ENCODE results near the gene CDC42.

Gene CDC42

DNA sequence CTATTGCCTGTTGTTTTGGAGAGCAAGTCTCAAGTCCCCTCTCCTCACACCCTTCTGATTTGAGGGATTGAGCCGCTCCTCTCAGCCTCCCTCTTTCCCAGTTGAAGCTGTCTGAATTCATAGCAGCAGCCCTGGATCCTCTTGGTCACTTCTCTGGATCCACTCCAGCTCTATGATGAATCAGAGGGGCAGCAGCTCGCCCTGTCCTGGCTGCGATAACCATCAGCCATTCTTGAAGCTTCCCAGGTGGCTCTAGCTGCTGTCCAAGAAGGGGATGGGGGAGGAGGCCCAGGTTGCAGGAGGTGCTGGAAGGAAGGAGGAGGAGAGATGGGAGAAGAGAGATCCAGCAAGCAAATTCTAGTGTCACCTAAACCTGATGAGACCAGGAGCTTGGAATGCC is 59.1 kb downstream of the CDC42 start:
- DNase-seq, result no peak

DNA sequence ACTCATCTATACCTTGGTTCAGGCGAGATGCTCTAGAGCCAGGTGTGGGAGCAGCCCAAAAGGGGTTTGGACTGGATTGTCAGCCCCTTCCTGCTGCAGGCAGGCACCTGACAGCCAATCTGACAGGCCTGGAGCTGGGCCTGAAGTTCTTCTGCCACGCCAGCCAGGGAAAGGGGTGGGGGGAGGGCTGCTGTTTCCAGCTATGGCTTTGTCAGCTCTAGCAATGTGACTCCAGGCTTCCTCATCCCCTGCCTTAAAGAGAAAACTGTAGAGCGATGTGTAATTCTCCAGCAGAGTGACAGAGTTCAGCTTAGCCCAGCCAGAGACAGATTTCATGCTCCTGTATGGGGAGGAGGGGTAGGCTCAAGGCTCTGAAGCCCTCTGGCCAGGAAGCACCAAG is 60.0 kb downstream of the CDC42 start:
- no peak for DNase-seq

DNA sequence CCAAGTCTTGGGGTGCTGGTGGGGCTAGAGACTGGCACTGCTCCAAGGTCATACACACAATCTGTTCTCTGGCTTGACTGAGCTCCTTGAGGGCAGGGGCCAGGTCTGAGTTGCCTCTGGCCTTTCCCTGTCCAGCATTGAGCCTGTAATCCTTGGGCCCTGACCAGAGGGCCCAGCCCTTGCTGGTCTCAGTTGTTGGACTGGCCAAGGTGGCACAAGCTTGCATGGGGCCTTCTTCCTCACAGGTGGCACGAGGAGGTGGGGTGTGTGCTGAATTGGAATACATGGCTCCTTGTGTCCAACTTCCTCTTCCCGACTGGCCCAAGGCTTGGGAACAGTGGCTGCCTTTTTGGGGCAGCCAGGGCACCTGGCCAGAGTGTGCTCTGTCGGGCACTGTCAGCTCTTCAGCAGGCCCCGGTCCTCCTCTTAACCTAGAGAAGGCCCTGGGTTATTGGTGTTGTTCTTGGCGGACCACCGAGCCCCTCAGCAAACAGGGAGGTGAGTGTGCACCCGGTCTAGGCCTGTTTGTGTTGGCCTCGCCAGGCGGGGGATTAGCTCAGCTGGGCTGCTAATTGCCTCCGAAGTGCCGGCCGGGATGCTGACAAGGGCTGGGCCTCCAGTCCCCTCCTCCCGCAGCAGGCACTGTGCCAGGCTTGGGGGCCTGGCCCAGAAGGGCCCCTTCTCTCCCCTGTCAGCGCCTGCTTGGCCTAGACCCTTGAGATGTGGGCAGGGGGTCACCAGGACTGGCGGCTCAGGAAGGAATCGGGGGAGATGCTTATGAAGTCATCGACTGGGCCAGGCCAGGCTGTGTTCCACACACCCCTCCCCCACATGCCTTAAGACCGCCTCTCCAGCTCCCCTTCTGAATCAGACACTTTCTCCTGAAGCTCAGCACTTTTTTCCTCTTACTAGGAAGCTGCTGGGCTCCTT is 61.8 kb downstream of the CDC42 start:
- no peak for DNase-seq

DNA sequence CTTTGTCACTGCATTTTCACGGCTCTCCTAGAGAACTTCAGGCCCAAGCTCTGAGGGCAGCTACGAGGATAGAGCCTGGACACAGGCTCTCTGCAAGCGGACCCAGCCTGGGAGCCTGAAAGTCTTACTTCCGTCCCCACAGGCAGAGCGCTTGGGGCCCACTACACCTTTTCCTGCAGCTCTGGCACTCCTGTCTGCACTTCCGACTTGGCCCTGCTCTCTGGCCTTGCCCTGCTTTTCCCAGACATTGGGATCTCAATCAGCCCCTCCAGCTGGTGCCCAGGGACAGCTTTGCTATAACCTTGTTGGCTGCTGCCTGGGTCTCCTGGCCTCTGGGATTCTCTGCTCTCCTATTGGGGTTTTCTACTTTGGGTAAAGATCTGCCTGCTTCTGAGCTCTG is 62.8 kb downstream of the CDC42 start:
- no peak for DNase-seq

DNA sequence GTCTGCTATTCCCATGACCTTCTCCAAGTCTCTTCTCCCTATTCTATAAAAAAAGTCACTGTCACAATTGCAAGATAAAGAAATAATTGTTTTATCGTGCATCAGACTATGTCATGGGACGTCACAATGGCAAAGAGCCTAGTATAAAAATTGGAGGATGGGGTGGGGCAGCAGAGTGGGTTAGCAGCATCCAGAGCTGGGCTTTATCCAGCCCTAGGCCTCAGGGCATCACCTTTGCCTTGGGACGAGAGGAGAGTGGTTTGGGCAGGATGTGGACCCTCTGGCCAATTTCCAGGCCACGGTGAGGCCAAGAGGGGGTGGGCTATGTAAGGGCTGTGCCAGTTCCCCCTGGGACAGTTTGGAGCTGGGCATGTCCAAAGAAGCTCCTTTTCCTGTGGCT is 64.7 kb downstream of the CDC42 start:
- DNase-seq, result no peak

DNA sequence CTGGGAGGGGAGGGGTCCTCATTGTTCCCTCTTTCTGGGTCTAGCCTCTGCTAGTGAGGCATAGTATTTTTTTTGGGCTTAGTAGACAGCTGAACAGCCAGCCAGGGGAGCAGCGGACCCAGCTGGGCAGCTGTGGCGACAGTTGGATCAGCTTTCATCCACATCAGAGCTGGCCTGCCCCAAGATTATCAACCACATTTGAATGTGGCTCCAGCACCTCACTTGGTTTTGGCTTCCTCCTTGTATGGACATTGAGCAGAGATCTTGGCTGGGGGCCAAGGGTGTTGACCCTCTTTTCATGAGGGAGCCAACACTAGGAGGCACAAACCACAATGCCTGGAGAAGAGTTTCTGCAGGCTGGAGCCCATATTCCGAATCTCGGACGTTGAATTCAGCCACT is 65.3 kb downstream of the CDC42 start:
- DNase-seq, result no peak

DNA sequence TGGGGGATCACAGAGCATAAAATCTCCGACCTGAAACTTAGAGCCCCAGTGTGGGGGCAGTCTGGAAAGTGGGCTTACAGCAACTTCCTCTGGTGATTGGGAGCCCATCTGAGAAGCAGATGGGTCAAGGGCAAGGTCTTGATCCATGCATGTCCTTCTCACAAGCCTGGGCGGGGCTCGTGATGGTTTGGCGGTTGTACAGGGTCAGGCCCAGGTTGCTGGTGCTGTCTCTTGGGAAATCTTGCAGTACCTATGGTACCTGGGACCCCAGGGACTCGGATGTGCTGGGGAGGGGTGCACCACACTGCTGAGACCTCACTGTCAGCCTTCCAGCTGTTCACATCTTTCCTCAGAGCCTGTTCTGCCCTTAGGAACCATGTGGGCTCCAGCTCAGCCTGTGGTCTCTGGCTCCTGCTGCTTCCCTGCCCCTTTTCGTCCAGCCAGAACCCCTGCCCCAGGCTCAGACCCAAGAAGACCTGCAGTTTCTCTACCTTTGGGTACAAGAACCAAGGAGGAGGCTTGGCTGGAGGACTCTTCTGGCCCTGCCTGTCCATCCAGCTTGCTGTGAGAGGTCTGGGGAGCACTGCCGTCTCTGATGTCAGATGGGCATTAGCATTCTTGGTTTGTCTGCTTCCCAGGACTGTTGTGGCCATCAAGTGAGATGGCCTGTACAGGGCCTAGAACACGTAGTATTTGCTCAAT is 65.9 kb downstream of the CDC42 start:
- DNase-seq, result no peak

DNA sequence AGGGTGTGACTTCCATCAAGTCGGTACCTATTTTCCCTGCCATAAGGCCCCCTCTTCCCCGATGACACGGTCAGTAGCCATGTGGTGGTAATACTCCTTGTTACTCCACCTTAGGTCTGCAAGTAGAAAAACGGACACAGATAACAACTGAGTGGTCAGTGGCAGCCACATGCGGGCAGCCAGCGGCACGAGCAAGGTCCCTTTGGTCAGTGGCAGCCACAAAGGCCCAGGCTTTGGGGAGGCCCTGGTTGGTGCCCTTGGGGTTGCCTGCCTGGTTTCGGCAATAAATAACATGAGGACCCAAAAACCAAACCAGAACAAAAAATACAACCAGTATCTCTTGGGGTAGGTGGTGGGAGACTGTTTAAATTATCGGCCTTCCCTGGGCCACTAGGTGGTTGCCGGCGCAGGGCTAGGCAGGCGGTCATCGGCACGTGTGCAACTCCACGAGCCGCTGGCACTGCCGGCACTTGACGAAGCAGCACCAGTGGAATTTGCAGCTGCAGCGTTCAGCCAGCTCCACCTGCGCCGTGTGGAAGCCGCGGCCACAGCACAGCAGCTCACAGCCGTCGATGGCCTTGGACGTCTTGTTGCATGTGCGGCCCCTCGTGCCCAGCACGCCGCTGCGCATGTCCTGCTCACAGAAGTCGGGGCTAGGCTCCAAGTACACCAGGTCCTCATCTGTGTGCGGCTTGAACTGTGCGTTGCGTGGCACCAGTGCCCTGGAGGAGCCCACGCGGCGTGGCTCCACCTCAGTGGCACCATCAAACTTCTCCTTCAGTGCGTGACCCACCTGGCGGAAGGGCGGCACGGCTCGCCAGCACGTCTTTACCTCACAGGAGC is 67.3 kb downstream of the CDC42 start:
- no peak for DNase-seq

DNA sequence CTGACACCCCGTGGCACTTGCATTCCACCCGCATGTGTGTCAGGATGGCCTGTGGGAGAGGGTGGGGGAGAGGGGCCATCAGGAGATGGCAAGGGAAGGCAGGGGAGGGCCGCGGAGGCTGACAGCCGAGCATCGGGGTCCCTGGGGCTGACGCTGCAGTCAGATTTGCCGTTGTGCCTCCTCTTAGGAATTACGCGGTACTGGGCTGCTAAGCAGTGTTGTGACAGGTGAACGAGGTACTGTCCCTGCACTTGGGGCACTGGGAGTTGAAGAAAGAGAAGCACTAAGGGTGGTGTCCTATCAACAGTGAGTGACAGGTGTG is 67.9 kb downstream of the CDC42 start:
- DNase-seq, result no peak

DNA sequence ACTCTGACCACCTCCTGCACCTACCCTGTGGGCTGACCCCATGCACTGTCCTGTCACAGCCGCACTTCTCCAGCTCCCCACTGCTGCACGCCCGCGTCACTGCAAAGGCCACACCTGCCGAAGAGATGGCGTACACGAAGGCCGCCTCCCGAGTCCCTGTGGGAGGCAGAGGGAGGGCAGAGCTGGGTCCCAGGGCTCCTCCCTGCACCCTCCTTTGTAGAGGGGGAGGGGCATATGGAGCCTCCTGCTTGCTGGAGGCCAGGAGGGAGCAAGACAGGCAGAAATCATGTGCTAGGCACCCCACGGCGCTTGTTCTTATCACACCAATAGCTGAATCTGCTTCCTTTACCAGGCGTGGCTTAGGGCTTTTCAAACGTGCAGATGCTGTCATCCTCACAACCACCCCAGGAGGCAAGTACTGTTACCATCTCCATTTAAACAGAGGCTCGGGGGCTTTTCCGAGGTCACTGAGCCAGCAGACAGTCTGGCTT is 69.0 kb downstream of the CDC42 start:
- DNase-seq, result no peak

DNA sequence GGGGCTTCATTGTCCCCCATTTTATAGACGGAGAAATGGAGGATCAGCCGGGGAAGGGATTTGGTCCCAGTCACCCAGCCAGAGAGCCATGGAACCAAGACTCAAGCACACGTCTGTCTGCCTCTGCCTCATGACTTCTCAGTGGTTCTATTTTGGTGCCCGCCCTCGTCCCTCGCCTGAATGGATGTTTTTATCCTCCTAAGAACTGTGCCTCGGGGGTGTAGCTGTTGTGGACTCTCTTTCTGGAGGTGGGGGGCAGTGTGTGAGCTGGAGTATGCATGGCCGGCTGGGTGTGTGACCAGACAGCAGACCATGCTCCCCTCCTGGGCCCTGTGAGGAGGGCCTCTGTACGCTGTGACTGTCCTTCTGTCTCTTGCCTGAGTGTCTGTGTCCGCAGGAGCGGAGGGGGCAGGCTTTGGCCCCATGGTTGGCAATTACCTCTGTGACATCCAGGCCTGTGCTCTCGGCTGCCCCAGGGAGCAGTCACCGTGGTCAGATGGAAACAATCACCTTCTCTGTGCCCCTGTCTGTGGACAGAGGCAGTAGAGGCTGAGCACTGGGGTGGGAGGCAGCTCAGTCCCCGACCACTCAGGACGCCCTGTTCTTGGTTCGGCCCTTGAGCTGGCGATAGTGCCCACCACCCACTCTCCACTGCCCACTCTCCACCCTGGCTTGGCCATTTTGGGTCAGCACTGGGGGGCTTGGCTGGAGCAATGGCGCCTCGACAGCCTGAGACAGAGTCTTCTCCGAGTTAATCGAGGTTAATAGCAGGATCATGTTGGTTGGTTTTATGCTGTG is 70.0 kb downstream of the CDC42 start:
- no peak for DNase-seq

DNA sequence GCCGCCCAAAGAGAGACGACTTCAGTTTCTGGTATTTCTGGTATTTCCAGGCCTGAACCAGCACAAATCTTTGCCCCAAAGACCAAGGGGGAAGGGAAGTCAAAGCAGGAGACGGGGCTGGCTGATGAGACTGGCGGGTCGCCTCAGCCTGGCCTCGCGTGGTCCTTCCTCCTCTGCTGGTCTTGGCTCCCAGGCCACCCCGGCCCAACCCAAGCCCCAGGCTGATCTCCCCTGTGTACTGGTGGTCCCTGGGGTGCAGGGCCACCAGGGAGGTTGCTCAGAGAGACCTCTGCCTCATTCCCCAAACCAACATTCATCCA is 70.5 kb downstream of the CDC42 start:
- DNase-seq, result no peak

DNA sequence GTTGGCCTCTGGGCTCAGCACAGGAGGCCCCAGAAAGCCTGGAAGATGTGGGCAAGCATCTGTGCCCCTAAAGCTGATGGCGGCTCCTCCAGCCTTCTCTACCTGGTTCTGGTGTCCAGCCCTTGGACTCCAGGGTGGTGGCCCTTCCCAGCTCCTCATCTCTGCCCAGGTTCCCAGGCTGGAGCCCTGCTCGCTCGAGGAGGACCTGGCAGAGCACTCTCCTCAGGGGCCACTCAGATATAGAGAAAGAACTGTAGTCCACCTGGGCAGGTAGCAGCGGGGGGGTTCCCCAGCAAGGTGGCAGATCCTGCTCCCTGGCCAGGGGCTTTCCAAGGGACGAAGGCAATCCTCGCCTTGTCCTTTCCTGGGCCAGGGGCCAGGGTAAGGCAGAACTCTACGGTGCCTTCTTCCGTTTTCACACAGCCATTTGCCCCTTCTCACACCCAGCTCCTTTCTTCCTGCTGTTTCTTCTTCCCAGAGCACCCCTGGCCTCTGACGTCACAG is 71.4 kb downstream of the CDC42 start:
- no peak for DNase-seq

DNA sequence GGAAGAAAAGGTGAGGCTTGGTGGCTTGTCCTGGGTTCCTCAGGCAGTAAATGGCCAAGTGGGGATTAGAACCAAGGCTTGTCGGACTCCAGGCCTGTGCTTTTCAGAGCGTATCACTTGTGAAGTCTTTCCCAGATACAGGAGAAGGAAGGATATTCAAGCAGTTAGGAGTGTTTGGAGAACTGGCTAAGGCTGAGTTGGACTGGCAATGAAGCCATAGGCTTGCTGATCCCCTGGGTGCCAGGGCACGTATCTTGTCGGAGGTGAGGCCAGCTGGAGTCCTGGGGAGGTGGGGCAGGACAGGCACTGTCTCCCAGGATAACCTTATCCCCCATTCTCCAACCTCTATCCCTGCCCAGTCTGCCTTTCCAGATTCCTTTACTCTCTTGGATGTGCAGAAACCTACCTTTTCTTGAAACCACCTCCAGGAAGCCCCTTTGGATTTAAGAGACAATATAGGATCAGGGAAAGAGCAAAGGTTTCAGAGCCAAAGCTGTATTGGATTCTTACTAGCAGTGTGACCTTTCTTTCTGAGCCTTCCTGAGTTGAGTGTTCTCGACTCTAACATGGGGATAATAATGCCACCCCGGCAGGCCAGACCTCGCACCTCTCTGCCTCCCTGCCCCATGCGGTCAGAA is 72.2 kb downstream of the CDC42 start:
- no peak for DNase-seq

DNA sequence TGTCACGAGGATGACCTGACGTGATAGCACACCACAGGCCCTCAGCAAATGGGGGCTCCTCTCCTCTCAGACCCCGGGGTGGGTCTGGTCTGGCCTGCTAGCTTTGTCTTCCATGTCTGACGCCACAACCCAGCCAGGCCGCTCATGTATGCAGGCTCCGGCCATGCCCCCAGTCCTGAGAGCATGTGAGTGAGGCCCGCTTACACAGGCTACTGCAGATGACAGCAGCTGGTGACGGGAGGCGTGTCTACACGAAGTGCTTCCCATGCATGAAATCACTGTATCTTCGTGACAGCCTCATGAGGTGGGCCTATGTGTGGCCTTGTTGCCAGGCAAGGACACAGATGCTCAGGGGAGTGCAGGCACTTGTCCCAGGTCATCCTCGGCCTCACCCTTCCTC is 74.0 kb downstream of the CDC42 start:
- DNase-seq, result no peak

DNA sequence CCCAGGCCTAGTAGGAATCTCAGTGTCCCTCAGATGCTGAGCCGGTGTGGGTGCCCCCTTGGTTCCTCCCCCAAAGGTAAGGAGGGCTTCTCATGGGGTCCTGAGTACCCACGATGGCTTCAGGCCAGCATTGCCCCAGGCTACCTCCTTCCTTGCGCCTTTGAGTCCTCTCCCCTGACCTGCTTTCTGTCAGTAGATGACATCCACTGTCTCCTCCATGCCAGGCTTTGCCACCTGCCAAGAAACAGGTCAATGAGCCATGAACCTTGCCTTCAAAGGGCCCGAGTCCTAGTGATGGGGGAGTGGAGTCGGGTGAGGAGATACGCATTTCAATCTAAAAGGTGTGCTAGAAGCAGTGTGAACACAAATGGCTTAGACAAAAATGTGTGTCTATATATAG is 74.7 kb downstream of the CDC42 start:
- no peak for DNase-seq

DNA sequence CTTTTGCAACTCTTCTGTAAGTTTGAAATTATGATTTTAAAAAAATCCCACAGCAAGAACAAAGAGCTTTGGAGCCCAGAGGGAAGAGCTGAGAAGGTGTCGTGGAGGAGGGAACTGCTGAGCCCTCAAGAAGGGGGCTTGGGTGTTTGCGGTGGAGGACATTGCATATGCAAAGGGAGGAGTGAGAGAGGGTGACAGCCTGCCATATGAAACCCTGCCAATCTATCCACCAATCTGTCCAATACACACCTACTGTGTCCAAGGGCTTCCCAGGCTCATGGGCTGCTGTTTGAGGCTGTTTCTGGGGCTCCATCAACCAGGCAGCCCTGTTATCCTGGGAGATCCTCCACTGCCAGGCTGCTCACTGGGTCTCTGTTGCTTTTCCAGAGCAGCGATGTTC is 75.2 kb downstream of the CDC42 start:
- DNase-seq, result no peak

DNA sequence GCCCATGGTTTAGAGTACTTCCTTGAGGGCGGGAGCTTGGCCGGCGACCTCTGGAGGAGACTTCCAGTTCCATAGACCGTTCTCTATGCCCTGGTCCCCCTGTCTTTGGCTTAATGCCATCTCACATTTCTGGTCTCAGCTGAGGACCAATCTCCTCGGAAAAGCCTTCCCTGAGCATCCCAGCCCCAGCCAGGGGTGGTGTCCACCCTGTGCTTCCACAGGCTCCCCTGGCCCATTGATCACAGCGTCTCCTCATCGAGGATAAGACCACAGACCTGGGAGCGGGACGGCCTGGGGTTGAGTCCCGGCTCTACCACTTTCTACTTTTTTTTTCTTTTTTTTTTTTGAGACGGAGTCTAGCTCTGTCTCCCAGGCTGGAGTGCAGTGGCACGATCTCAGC is 75.9 kb downstream of the CDC42 start:
- DNase-seq, result no peak

DNA sequence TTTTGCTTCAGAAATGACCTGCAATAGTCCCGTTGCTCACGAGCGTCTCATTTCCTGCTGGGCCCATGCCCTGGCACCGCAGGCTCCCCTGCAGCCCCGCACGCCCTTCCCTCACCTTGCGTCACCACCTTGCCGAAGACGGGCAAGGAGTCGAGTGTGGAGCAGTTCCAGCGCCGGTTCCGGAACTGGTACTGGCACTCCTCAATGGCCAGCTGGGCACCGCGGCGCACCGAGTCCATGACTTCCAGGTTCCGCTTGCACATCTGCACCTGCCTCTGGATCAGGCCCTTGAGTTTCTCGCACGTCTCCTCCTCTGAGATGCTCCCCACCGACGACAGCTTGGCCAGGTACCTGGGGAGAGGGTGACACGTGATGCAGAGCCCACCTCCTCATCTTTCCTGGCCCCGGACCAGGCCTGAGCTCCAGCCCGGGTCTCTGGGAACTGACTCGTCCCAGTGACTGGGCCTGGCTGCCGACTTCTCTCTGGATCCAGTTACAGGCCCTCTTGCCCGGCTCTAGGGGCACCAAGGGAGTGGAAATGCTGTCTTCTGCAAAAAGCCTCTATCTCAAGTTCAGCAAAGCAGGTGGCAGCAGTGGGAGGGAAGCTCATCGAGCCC is 77.1 kb downstream of the CDC42 start:
- DNase-seq, result no peak

DNA sequence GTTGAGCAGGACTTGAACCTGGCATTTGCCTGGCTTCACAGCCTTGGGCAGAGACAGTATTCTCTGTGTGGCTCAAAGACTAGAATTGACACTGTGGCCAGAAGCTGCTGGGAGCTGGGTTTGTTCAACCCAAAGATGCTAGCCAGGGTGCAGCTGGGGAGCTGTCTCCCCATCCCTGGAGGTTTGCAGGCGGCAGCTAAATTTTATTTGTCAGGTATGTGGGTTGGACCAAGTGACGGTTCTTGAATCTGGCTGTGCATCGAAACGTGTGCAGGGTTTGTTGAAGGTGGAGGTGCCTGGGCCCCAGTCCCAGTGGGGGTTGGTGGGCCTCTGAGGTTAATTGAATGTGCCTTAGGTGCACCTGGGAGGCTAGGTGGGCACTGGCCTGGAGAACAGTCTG is 78.6 kb downstream of the CDC42 start:
- no peak for DNase-seq

DNA sequence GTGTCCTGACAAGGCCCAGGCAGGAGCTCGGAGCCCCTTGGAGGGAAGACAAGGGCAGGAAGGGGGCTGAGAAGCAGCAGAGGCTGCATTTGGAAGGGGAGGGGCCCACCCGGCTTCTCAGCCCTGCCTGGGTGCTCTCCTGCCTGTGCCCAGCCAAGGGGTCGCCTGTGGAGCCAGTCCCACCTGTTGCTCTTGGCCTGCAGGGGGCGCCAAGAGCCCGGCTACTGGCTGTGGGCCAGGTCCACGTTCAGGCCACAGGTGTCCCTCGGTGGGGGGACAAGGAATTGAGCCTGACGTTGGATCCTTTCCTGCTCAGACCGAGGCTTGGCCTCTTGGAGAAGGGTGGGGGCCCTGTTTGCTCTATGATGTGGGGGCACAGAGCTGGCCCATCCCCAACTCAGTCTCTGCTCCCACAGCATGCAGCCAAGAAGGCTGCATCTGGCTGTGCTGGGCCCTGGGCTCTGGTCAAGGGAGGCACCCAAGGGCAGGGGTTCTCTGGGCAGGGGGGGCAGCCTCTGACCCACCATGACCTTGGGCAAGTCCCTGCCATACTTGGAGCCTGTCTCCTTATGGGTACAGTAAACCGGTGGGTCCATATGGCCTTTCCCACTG is 79.5 kb downstream of the CDC42 start:
- peak; percentile 54 for DNase-seq

Data from activated naive CD4-positive, alpha-beta T cell treated with Interleukin-2 at 50 U/mL for 16 hours (primary cell).